Mucosa of stomach (tissue), 1 donor: ENCODE results near the gene RTRAF.

ENCODE experiments used
- H3K27me3 ChIP-seq: one replicate; pipeline ENCODE4 v1.7.0; 2013; ENCODE audit warnings: mild to moderate bottlenecking, low read length; ENCODE audit not compliant: control insufficient read depth, insufficient read depth
- H3K36me3 ChIP-seq: one replicate; pipeline ENCODE4 v1.7.0; 2013; ENCODE audit warnings: low read length; ENCODE audit not compliant: control insufficient read depth, insufficient read depth
- H3K4me1 ChIP-seq: one replicate; pipeline ENCODE4 v1.7.0; 2013; ENCODE audit warnings: mild to moderate bottlenecking, low read length; ENCODE audit not compliant: control insufficient read depth, insufficient read depth
- H3K4me3 ChIP-seq: one replicate; pipeline ENCODE4 v1.7.0; 2013; ENCODE audit warnings: low read length
- H3K9ac ChIP-seq: one replicate; pipeline ENCODE4 v1.7.0; 2013; ENCODE audit warnings: mild to moderate bottlenecking, low read length, moderate library complexity
- H3K9me3 ChIP-seq: one replicate; pipeline ENCODE4 v1.7.0; 2013; ENCODE audit warnings: mild to moderate bottlenecking, low read length, moderate library complexity; ENCODE audit not compliant: control insufficient read depth
- donor health status: Pancreatic carcinoma.

The RTRAF gene

DNA sequence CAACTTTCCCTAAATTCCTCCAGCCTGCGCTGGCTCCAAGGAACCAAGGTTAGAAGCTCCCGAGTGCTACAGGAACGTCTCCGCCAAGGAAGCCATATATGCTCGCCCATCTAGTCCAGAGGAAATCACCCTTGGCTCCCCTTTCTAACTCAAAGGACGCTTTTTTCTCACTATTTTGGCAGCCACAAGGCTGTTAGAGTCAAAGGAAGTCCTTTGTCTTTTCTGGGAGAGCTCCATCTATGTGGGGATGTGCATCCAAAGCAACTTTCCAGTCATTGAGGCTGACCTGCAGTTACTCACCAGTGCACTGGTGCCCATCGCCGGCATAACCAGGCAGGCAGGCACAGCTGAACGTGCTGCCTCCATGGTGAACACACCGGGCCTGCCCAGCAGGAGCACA, 37.6 kb downstream of the RTRAF start:
- Histone ChIP-seq H3K9me3 (no peaks in the 10 kb centered on the region), H3K4me3 (no peak overlapping the region), H3K9ac (no peak overlapping the region), H3K4me1 (no peaks in the 10 kb centered on the region), H3K27me3 (no peaks in the 10 kb centered on the region), H3K36me3 (no peaks in the 10 kb centered on the region)

DNA sequence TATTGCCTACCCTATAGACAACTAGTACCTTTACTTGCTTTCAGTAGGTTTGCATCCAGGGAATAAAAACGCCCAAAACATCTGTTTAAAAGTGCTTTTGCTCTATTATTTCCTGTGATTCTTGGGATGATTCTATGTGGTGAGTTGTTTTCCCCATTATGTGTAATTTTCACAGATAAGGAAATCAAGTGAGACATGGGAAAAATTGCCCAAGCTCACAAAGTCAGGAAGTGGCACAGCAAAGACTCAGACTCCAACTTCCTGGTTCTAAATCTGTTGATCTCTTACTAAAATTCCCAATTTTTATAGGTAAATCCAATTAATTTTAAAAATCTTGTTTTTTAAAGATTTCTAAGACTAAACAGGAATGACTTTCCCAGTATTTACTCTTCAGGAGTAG, 40.5 kb downstream of the RTRAF start:
- H3K4me1 ChIP-seq, result no peaks in the 10 kb centered on the region
- H3K4me3 ChIP-seq, result no peak overlapping the region
- no peaks in the 10 kb centered on the region for H3K36me3 ChIP-seq
- H3K9me3 ChIP-seq, result no peaks in the 10 kb centered on the region
- no peak overlapping the region for H3K9ac ChIP-seq
- no peaks in the 10 kb centered on the region for H3K27me3 ChIP-seq

DNA sequence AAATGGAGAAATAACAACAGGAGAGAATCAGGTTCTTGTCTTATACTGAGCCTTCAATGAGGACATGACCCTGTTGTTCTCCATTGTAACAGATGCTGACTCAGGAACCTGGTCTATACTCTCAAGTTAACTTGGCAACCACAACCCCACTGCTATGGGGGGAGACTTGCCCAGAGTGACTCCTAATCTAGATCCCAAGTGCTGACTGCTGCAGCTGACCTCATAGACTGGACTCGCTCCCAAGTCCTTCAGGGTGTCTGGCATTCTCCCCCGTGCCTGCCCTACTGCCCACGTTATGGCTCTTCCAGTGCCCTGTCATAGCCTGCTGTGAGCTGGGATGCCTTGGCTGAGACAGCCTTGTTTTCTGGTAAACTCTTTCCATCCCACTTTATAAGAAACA, 42.4 kb downstream of the RTRAF start:
- Histone ChIP-seq H3K4me3 (no peak overlapping the region), H3K36me3 (no peaks in the 10 kb centered on the region), H3K27me3 (no peaks in the 10 kb centered on the region), H3K4me1 (no peaks in the 10 kb centered on the region), H3K9me3 (no peaks in the 10 kb centered on the region), H3K9ac (no peak overlapping the region)

DNA sequence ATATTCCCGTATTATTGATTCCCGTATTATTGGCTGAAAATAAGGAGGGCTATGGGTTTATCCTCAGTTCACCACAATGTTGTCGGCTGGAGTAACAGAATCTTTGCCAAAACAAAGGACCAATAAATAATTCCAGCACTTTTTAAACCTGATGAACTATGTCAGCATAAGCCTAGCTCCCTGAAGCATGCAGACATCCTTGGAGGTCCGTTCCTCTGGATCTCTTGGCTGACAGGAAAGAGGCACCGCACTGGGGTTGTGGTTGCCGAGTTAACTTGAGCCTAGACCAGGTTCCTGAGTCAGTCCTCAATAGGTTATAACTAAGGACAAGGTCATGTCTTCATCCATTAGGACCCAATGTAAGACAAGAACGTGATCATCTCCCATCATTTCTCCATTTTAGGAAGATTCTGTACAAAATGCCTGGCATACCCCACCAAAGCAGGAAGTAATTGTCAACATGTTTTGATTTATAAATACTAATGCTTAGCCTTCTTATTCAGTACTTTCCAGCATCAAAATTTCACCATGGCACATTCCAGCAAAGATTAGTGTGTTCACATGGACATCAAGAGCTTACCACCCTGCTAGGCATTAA, 43.0 kb downstream of the RTRAF start:
- Histone ChIP-seq H3K36me3 (no peaks in the 10 kb centered on the region), H3K4me3 (no peak overlapping the region), H3K9ac (no peak overlapping the region)

DNA sequence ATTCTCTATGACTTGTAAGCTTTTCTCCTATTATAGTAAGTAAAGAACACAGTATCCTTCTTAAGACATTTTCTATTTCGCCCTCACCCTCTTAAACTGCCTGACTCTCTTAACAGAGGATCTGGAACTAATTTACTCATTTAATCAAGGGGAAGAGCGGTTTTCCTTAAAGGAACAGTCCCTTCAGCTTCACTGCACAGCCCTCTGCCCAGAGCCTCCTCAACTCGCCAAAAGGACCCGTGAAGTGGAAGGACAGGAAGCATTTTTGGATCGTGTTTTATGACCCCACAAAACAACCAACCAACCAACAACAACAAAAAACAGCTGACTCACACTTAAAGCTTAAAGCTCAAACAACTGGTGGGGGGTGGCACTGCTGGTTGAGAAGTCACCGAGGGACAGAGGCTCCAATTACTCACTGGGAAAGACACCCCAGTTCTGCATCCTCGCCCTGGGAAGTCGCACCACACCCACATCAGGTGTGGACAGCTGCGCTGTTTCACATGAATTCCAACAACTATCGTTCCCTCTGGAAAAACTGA, 43.8 kb downstream of the RTRAF start:
- Histone ChIP-seq H3K4me1 (no peaks in the 10 kb centered on the region), H3K36me3 (no peaks in the 10 kb centered on the region), H3K9me3 (no peaks in the 10 kb centered on the region), H3K27me3 (no peaks in the 10 kb centered on the region), H3K9ac (no peak overlapping the region), H3K4me3 (no peak overlapping the region)

More for the DNA sequence above, 43.0 kb downstream of the RTRAF start:
- H3K9me3 ChIP-seq, result no peaks in the 10 kb centered on the region
- H3K27me3 ChIP-seq, result no peaks in the 10 kb centered on the region
- no peaks in the 10 kb centered on the region for H3K4me1 ChIP-seq

DNA sequence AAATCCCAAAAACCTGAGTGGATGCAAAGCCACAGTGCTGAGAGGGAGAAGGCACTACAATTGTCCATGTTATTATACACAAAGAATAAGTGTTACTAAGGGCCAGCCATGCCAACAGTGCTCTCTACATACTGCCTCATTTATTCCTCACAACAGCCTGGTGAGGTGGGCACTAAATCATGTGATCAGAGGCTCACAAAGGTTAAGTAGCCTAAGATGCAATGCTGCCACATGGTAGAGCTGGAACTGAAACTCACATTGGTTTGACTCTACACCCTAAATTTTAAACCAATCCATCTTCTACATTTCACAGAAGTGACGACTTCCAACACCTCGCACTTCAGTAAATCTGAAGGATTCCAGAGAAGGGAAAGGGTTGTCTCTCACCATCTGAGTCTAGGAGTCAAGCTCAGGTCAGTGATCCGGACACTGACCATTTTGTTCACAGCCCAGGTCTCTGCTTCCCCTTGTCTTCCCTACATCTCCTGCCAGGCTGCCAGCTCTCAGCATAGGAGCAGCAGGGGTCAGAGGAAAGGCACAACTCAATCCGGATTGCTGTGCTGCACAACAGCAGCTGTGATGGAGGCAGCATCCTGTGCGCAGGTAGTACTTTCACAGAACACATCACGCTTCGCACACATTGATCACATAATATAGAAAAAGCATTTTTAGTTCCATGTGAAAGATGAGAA, 49.9 kb downstream of the RTRAF start:
- Histone ChIP-seq H3K27me3 (no peaks in the 10 kb centered on the region), H3K4me3 (no peak overlapping the region), H3K9ac (no peak overlapping the region), H3K9me3 (no peaks in the 10 kb centered on the region), H3K36me3 (no peaks in the 10 kb centered on the region), H3K4me1 (no peaks in the 10 kb centered on the region)

DNA sequence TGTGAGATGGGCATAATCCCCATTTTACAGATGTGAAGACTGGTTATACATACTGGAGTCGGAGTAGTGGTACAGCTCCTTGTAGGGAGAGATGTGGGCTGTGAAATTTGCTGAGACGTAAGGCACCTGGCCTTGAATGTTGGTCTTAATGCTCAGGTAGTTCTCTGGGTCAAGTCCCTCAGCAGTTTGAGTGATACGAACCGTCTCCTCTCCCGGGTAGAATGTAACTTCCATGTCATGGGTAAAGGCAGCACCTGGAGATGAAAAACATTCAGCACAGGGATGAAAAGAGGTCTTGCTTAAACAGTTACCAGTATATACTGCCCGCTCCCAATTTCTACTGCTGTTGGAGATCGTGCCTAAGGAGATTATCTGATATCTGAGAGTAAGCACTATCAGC, 51.3 kb downstream of the RTRAF start:
- Histone ChIP-seq H3K9ac (no peak overlapping the region), H3K9me3 (no peaks in the 10 kb centered on the region), H3K4me1 (peaks cover 11% of the 10 kb centered on the region), H3K36me3 (no peaks in the 10 kb centered on the region), H3K4me3 (no peak overlapping the region), H3K27me3 (no peaks in the 10 kb centered on the region)

DNA sequence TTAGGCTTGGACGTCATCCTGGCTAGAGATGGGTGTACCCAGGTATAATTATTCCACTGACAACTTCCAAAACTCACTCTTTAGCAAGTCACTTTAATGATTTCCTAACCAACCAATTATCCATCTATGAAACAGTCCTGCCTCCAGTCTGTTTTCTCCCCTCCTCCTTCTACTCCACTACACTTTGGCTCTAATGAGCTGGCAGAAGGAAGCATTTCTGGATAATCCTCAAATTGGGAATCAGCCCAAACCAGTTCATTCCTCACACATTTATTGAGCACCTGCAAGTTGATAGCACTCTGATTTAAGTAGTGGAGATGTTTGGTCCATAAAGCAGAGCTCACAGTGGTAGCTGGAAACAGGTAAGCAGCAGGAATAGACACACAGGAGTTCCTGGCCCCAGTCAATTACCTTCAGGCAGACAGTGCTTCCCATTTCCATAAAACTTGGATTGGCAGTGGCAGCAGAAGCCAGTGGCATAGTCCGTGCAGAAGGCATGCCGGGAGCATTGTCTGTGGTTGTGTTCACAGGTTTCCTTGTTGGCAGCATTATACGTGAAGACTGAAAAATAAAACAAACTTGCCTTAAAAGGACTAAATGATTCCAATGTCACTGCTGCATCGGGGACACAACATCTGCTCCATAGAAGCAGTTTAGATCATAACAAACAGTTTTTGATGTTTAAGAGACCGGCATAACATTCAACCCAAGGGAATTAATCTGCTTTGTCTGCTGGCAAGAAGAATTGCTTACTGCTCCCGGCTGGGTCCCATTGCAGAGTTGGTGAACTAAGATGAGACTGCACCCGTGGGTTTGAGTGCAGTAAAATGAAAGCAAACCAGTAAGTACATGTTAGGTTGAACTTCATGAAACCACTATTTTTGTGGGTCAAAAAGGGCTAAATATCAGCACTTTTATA, 53.3 kb downstream of the RTRAF start:
- H3K9ac ChIP-seq, result no peak overlapping the region
- H3K9me3 ChIP-seq, result no peaks in the 10 kb centered on the region
- no peaks in the 10 kb centered on the region for H3K27me3 ChIP-seq
- H3K4me1 ChIP-seq, result peaks cover 15% of the 10 kb centered on the region
- no peaks in the 10 kb centered on the region for H3K36me3 ChIP-seq
- no peak overlapping the region for H3K4me3 ChIP-seq

DNA sequence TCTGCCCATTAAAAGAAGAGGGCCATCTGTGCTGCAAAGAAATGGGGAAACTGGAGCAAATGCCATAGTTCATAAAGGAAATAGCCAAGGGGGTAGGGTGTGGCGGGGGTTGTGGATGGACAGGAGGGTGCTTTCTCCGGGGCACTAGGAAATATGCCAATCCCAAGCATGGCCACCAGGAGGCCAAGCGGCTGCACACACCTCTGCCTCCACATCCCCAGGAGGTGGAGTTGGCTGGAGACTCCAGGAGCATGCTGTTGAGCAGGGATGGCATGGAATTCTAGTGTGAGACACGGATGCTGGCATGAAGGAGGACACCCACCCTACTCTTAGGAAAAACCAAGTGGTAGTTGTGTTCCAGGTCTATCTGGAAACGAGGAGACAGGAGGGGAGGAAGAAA, 54.3 kb downstream of the RTRAF start:
- no peaks in the 10 kb centered on the region for H3K36me3 ChIP-seq
- no peak overlapping the region for H3K4me3 ChIP-seq
- H3K9ac ChIP-seq, result no peak overlapping the region
- H3K4me1 ChIP-seq, result peaks cover 15% of the 10 kb centered on the region
- H3K9me3 ChIP-seq, result no peaks in the 10 kb centered on the region
- no peaks in the 10 kb centered on the region for H3K27me3 ChIP-seq

DNA sequence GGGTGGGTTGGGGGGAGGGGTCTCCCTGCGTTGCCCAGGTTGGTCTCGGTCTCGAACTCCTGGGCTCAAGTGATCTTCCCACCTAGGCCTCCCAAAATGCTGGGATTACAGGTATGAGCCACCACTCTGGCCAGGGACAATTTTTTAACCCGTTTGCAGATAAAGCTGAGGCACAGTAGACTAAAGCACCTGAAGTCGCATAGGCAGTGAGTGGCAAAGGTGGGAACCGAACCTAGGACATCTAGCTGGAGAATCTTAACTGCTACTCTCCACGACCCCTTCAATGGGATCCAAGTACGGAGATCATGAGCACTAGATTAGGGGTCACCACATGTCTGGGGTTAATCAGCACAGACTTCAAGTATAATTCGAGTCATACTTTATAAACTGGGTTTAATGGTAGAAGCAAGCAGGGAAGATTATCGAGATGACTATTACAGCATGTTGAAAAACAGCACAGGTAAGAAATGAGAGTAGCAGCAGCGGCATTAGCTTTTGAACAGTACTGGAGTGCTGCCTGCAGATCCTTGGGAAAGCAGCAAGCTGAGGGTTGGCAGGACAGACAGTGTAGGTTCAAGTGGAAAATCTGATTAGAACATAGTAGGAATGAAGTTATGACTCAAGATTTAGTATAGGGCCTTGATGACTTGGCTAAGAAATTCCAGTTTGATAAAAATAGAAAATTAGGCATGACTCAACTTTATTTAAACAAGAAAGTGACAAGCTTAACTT, 55.6 kb downstream of the RTRAF start:
- H3K27me3 ChIP-seq, result no peaks in the 10 kb centered on the region
- peaks cover 15% of the 10 kb centered on the region for H3K4me1 ChIP-seq
- H3K36me3 ChIP-seq, result no peaks in the 10 kb centered on the region

DNA sequence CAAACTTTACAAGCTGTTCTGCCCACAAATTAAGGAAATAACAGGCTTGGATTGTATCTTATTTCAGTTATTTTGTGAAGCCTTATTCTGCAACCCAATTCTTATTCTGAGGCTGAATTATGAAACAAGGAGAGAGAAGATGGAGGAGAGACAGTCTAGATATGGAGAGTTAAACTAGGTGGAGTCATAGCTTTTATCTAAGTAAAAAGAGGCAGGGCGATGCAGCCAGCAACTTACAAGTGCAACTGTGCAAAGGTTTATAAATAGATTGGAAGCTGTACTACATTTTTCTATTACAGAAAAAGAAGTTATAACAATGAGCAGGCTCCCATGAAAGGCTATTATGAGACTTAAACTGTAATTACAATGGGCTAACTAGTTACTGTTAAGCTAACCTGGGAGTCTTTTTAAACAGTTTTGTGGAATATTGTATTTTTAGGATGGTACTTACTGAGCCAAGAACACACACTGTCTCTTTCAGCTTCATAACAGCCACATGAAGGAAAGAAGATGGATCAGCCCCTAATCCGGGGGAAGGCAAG, 57.1 kb downstream of the RTRAF start:
- no peak overlapping the region for H3K4me3 ChIP-seq
- peaks cover 15% of the 10 kb centered on the region for H3K4me1 ChIP-seq
- no peak overlapping the region for H3K9ac ChIP-seq
- no peaks in the 10 kb centered on the region for H3K36me3 ChIP-seq
- no peaks in the 10 kb centered on the region for H3K27me3 ChIP-seq
- no peaks in the 10 kb centered on the region for H3K9me3 ChIP-seq

More for the DNA sequence above, 55.6 kb downstream of the RTRAF start:
- Histone ChIP-seq H3K9ac (no peak overlapping the region), H3K4me3 (no peak overlapping the region), H3K9me3 (no peaks in the 10 kb centered on the region)
